Measurements from ENCODE around the gene ECSCR.
"Not testable (repeated sequence)": the region's sequence is repeated elsewhere in the genome, so short reads cannot be mapped to it uniquely, and the experiment has no call there.

Gene ECSCR

DNA sequence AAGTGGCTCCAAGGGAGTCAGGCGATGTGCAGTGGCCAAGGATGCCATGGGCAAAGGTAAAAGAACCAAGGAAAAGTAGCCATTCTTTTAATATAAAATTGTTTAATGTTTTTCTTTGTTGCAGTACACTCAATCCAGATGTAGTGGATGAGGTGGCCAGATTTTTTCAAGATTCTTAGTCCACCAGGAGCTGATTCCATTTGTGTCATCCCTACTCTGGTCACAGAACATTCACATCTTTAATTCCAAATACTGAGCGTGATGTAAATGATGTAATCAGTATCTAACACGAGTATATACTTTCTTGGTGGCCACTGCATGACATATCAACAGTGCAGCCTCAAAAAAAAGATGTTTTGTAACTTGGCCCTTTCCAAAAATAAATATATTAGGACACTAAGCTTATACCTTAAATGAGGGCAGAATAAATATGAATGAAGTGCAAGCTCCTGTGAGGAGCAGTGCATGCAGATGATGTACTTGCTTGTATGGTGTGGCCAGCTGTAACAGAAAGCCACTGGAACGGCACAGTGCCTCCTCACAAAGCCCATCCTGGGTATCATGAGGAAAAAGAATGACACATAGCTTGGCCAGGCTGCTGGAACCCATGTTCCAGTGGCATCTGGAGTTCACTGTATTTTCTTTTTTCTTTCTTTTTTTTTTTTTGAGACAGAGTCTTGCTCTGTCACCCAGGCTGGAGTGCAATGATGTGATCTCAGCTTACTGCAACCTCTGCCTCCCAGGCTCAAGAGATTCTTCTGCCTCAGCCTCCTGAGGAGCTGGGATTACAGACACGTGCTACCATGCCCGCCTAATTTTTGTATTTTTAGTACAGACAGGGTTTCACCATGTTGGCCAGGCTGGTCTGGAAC lies 52.2 kb downstream of the ECSCR start:
- no peak for DNase-seq

DNA sequence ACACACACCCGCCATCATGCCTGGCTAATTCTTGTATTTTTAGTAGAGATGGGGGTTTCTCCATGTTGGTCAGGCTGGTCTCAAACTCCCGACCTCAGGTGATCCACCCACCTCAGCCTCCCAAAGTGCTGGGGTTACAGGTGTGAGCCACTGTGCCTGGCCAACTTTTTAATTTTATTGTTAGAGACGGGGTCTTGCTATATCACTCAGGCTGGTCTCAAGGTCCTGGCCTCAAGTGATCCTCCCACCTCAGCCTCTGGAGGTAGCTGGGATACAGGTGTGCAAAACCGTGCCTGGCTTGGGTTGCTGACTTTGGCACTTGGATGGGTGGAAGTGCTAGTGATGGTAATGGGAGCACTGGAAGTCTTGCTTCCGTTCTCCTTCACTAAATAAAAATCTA lies 53.4 kb downstream of the ECSCR start:
- not testable (repeated sequence) for DNase-seq

DNA sequence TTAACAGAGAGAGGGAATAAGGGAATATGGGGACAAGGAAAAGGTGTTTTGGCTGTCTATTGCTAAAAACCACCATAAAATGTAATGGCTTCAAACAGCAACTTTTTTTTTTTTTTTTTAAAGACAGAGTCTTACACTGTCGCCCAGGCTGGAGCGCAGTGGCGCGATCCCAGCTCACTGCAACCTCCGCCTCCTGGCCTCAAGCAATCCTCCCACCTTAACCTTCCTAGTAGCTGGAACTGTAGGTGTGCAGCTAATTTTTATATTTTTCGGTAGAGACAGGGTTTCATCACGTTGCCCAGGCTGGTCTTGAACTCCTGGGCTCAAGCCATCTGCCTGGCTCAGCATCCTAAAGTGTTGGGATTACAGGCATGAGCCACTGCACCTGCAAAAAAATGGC lies 54.4 kb downstream of the ECSCR start:
- DNase-seq, result no peak

DNA sequence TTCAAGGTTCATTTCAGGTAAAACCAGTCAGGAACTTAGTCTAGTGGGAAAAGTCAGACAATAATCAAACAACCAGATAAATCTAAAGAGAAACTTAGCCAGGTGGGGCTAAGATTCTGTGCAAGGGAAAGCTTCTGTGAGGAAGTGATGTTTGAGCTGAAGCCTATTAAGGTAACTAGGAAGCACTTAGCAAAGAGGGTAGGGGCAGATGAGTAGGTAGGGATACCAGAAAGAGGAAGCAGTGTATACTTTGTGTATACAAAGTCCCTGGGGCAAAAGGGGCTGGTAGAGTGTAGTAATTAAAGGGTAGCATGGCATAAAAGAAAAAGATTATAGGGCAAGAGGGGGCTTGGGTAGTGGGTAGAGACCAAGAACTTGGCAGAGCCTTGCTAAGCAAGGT lies 55.0 kb downstream of the ECSCR start:
- DNase-seq, result no peak

DNA sequence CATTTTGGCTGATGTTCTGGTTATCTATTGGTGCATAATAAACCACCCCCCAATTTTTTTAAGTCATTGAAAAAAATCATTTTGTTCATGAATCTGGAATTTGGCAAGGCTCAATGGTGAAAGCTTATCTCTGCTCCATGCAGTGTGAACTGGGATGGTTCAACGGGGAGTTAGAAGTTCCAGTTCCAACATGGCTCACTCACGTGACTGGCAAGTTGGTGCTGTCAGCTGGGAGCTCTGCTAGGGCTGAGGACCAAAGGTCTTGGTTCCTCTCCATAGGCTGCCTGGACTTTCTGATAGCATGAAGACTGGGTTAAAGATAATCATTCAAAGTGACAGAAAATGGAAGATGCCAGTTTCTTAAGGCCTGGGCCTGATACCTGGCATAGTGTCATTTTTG lies 55.6 kb downstream of the ECSCR start:
- DNase-seq, result no peak

DNA sequence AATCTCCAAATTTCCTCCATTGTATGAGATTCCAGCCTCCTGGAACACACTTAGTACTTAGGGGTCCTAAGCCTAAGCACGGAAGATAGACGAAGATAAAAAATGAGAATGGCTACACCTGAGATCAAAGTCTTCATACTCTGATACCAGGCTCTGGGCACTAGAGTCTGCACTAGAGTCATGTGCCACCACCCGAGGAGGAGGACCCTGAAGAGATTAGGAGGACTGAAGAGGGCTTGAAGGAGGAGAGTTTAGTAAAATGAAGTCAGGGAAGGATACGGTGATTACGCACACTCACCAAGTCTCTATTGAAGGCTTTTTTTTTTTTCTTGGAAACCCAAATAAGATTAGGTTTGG lies 58.1 kb downstream of the ECSCR start:
- no peak for DNase-seq

DNA sequence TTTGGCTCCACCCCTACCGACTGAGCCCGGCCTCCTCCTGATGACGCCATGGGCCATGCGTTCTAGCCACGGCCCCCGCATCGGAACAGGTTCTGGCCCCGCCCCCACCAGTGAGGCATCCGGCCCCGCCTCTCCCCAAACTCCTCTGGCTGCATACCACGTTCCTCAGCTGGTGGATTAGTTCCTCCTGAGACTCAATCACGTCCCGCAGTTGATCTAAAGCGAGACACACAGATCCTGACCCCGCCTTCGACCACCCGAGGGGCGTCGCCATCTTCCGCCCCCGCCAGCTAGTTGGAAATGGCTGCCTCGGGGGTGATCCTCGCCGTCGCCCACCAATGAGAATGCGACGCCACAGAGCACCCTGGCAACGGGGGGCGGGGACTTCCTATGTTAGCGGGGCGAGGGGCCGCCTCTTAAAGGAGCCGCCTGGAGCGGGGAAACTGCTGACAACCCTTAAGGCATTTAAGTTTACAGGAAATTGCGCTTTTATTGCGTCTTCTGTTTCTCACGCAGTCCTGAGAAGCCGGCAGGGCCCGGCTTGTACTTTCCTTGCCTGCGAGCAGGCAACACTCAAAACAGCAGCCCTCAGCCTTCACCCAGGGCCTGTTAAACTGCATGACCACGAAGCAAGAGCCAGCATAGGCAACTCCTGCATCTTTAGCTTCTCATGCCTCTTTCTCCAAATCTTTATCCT lies 58.6 kb downstream of the ECSCR start, which contains the start of gene SPATA24:
Gene SPATA24 (minus strand): TSS at position 303 of the 697 bp plus-strand sequence. CDS start 29 bp downstream, at position 274.
- peak; percentile 96 for DNase-seq

DNA sequence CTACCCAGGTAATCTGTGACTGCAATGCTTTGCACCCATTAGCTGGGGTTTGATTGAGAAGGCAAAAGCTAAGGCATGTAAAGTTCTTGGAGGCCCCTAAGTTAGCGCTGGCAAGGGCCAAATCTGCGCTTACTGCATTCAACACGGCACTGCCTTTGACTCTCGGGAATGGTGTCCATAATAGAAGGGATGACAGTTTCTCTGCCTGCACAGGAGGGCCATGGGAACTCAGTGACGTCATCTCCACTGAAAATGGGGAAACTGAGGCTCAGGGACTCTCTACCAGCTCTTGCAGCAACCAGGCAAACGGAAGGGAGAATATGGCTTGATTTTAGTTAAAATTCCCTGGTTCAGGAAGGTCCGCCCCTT lies 59.1 kb downstream of the ECSCR start:
- DNase-seq, result no peak

DNA sequence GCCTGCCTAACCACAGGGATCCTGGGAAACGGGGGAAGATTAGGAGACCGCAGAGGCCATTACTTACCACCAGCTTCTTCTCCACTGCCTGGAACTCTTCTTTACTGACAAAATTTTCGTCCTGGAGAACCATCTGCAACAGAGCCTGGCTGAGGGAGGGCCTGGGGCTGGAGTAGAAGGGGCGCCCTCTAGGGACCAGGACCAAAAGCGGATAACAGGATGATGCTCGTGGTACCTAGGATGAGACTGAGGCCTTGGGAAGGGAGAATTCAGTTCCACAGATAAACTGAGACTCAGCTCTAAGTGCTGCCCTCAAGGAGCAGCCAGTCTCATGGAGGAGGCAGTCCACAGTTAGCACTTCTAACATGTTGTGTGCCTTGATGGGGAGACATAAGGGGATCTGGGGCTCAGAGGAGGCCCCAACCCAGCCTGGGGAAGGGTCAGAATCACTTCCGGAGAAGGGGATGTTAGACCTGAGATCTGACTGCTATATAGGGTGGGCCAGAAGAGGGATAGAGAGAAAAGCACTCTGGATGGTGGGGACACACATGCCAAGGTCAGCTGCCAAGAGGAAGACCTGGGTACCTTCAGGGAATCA lies 59.9 kb downstream of the ECSCR start:
- DNase-seq, result peak; percentile 20

DNA sequence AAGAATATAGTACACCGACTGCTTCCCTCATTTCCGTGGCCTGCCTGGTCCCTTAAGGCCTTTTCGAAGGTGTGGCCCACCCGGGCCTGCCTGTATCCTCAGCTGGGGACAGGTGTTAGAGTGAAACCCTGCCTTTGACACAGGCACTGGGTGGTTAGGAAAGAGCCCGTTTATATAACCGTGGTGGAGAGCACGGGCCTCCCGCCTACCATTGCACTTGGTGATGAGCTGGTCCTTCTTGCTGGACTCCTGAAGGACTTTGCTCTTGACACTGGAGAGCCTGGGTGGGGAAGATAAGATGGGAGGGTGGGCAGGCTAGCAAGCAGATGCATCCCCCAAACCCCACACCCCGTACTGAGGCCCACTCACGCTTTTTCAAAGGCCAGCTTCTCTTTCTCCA lies 61.0 kb downstream of the ECSCR start:
- DNase-seq, result no peak

DNA sequence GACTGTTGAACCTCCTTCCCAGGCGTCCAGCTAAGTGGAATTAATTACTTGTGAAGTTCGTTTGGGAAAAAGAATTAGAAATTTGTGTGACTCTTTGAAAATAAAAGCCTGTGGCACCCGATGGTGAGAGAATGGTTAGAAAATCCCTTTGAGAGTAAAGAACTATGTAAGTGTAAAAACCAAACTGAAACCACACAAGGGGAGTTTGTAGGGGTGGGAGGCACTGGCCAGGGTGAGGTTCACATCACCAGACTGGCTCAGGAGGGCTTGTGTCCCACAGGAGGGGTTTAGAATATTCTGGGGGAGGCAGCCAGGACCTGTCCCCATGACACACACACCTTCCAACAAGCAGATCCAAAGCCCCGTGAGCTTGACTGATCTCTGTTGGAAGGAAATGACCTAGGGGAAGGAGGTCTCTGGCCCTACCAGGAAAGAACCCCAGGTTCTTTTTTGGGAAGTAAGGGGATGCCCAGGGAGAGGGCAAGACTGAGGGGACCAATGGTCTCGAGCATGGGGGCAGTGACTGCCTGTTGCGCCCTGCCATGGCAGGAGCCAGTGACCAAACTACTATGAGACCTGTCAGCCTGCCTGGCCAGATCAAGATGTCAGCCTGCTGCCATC lies 62.9 kb downstream of the ECSCR start:
- no peak for DNase-seq

Measured in CD4-positive, alpha-beta T cell treated with Interleukin-4 for 4 hours (primary cell).